Adrenal gland (tissue), 12 donors: ENCODE results near the gene BOC. TPM values are rescaled to one million over a fixed set of nuclear protein-coding genes. Genes with fewer than 3 reads are reported as not detected.

Experiments used
- DNase-seq, 7 donors: peaks; one replicate each; pipeline ENCODE4 v3.0.0-alpha.2; 2019 to 2020
- H3K27ac ChIP-seq, 5 donors: fragments of 200-600 bp; sonication (generic) in 4 of 5; 1 replicate in 3 of 5; 2 replicates in 2 of 5; pipeline versions ENCODE4 v1.5.1 to v1.8.0; 2016 to 2020; ENCODE audit warnings: mild to moderate bottlenecking in 1 of 5
- H3K27me3 ChIP-seq: fragments of 200-600 bp; 2 replicates; pipeline ENCODE4 v1.8.0; 2021
- H3K36me3 ChIP-seq, 2 donors: fragments of 200-600 bp; replicated peaks in 1 of 2; 1 replicate in 1 of 2; 2 replicates in 1 of 2; pipeline versions ENCODE4 v1.5.1 to v1.8.0; 2018 to 2022
- H3K4me1 ChIP-seq, 2 donors: fragments of 200-600 bp; replicated peaks in 1 of 2; 1 replicate in 1 of 2; 2 replicates in 1 of 2; pipeline versions ENCODE4 v1.5.1 to v1.8.0; 2018 to 2021
- H3K4me3 ChIP-seq, 4 donors: fragments of 200-600 bp; sonication (generic) in 3 of 4; one replicate each; pipeline ENCODE4 v1.5.1; 2016 to 2018
- H3K9me3 ChIP-seq, 3 donors: fragments of 200-600 bp; sonication (generic) in 1 of 3; replicated peaks in 1 of 3; 1 replicate in 2 of 3; 2 replicates in 1 of 3; pipeline versions ENCODE4 v1.5.1 to v1.8.0; 2016 to 2021
- POLR2A ChIP-seq, 2 donors: fragments of 450-650 bp; IDR thresholded peaks; one replicate each; pipeline ENCODE4 v1.6.1; 2017; ENCODE audit warnings: antibody characterized with exemption in 2 of 2, mild to moderate bottlenecking in 2 of 2, moderate library complexity in 1 of 2
- WGBS, 4 donors: extraction: QIAGEN DNeasy Blood & Tissue Kit in 2 of 4; methylation state at CpG; one replicate each; pipeline versions ENCODE4 v1.1.5 to v1.1.7; 2013 to 2017; 5-methylcytosine and 5-hydroxymethylcytosine counted together
- intact Hi-C, 2 donors: fragments of 100-400 bp; cut with DNase I; formaldehyde crosslinking; loops; one replicate each; pipeline versions ENCODE4 v1.14.1 to v1.15.0; 2022 to 2023
- polyA plus RNA-seq, 3 donors: library from polyadenylated mRNA; stranded (reverse); fragments of 200-250 nt in 2 of 3; fragments of 350-450 nt in 1 of 3; fragmentation: Illumina TruSeq in 1 of 3; extraction: RNeasy Lipid Tissue Mini Kit (QIAGEN cat#74804) in 1 of 3; gene quantifications; one replicate each; pipeline ENCODE4 v1.2.3, GENCODE V29; 2013 to 2014
- total RNA-seq, 9 donors: library from RNA; depleted of rRNA in 4 of 9; stranded (reverse); fragments of >200 nt in 4 of 9; fragments of 120-200 nt in 1 of 9; fragmentation: NEBNext Ultra II Directional in 1 of 9; extraction: Animal tissue kit (Norgen Biotek cat#: 25700) in 1 of 9; gene quantifications; one replicate each; pipeline versions ENCODE4 v1.1.0 to v1.2.4, GENCODE V29; 2013 to 2023
- TF ChIP-seq, protein P1 (sequence below), 6 experiments: fragments of 450-650 bp in 4 of 6; fragments of 200-600 bp in 2 of 6; sonication (generic) in 1 of 6; IDR thresholded peaks; 1 replicate in 5 of 6; 2 replicates in 1 of 6; pipeline versions ENCODE4 v1.5.1 to v1.8.0; 2016 to 2021; ENCODE audit warnings: antibody characterized with exemption in 6 of 6, mild to moderate bottlenecking in 2 of 6, moderate library complexity in 1 of 6
- donor health status: healthy with polysubstance abuse.
- donor health status: Bipolar disorder and iron deficiency.
- donor health status: DM: yes; HTN: yes; CAD: no.
- donor health status: DM: no; HTN: no; CAD: no.
- donor health status: DM: no; HTN: no; CAD: no.
- donor health status: DM: yes; HTN: yes; CAD: no.

Gene BOC
- total and polyA plus RNA-seq, 12 donors, result 1.9 to 22.3 (median 9.5) TPM

GRCh38 chr3:113268311-113268710, 57.0 kb downstream of the BOC start:
- TF ChIP-seq POLR2A (IDR thresholded peaks at IDR 0.05), result no peak
- TF ChIP-seq, protein P1, sequence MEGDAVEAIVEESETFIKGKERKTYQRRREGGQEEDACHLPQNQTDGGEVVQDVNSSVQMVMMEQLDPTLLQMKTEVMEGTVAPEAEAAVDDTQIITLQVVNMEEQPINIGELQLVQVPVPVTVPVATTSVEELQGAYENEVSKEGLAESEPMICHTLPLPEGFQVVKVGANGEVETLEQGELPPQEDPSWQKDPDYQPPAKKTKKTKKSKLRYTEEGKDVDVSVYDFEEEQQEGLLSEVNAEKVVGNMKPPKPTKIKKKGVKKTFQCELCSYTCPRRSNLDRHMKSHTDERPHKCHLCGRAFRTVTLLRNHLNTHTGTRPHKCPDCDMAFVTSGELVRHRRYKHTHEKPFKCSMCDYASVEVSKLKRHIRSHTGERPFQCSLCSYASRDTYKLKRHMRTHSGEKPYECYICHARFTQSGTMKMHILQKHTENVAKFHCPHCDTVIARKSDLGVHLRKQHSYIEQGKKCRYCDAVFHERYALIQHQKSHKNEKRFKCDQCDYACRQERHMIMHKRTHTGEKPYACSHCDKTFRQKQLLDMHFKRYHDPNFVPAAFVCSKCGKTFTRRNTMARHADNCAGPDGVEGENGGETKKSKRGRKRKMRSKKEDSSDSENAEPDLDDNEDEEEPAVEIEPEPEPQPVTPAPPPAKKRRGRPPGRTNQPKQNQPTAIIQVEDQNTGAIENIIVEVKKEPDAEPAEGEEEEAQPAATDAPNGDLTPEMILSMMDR (IDR thresholded peaks at IDR 0.05), result no peak
- Histone ChIP-seq H3K4me3 (no peak overlapping the region), H3K36me3 (no peaks in the 10 kb centered on the region), H3K4me1 (no peaks in the 10 kb centered on the region), H3K27ac (no peak overlapping the region), H3K9me3 (no peaks in the 10 kb centered on the region), H3K27me3 (no peaks in the 10 kb centered on the region)
- no peak for DNase-seq
- WGBS, 4 donors, result 89 to 93% (median 92%) methylated on average over 5 of the region's 5 CpGs
- intact Hi-C loops, result no loop called here

DNA sequence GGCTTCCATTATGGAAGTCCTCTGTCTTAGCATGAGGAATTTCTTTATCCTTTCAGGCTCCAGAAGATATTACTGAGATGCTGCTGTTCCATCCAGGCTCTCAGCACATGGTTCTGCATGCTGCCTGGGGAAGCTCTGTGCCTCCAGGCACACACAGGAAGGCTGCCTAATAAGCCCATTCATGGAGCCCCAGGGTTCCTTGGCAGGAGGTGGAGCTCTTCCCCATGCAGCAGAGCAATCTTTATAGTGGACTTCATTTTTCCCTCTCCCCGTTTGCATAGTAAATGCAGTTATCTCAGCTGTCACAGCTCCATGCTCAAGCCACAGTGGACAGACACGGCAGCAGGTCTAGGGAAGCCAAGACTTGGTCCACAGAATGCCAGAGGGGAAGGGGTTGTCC, 57.6 kb downstream of the BOC start:
- no peaks in the 10 kb centered on the region for H3K36me3 ChIP-seq
- intact Hi-C loops, result no loop called here

GRCh38 chr3:113269661-113270060, 58.3 kb downstream of the BOC start:
- H3K27me3 ChIP-seq, result no peaks in the 10 kb centered on the region
- no peak overlapping the region for H3K4me3 ChIP-seq
- no peaks in the 10 kb centered on the region for H3K36me3 ChIP-seq
- H3K27ac ChIP-seq, result no peak overlapping the region
- H3K9me3 ChIP-seq, result no peaks in the 10 kb centered on the region
- H3K4me1 ChIP-seq, result no peaks in the 10 kb centered on the region
- no peak for DNase-seq
- intact Hi-C loops, result no loop called here
- WGBS, 4 donors, result 75 to 87% (median 85%) methylated on average over 2 to 3 of the region's 3 CpGs
- TF ChIP-seq POLR2A (IDR thresholded peaks at IDR 0.05), result no peak
- TF ChIP-seq, protein P1 (IDR thresholded peaks at IDR 0.05), result no peak

More for the DNA sequence above, 57.6 kb downstream of the BOC start:
- WGBS, 4 donors, result 63 to 85% (median 77%) methylated on average over 2 of the region's 2 CpGs
- Histone ChIP-seq H3K4me3 (no peak overlapping the region), H3K27ac (no peak overlapping the region), H3K27me3 (no peaks in the 10 kb centered on the region), H3K4me1 (no peaks in the 10 kb centered on the region), H3K9me3 (no peaks in the 10 kb centered on the region)
- TF ChIP-seq, protein P1 (IDR thresholded peaks at IDR 0.05), result no peak
- no peak for TF ChIP-seq POLR2A (IDR thresholded peaks at IDR 0.05)
- no peak for DNase-seq

GRCh38 chr3:113270068-113270467, 58.7 kb downstream of the BOC start:
- H3K4me3 ChIP-seq, result no peak overlapping the region
- intact Hi-C loops, result no loop called here
- no peaks in the 10 kb centered on the region for H3K36me3 ChIP-seq
- TF ChIP-seq, protein P1 (IDR thresholded peaks at IDR 0.05), result no peak
- no peak for TF ChIP-seq POLR2A (IDR thresholded peaks at IDR 0.05)
- H3K27me3 ChIP-seq, result no peaks in the 10 kb centered on the region
- WGBS, 4 donors, result 78 to 92% (median 87%) methylated on average over 2 of the region's 2 CpGs
- H3K27ac ChIP-seq, result no peak overlapping the region
- no peak for DNase-seq
- H3K9me3 ChIP-seq, result no peaks in the 10 kb centered on the region
- H3K4me1 ChIP-seq, result no peaks in the 10 kb centered on the region
